Endometrial microvascular endothelial cells (primary cell): ENCODE measurements around the gene ECE1. TPM values are rescaled to one million over a fixed set of nuclear protein-coding genes. Genes with fewer than 3 reads are reported as not detected.
"Not testable (repeated sequence)": the region's sequence is repeated elsewhere in the genome, so short reads cannot be mapped to it uniquely, and the experiment has no call there.

ENCODE experiments used
- in situ Hi-C: cut with HindIII; loops from 2 replicates; pipeline ENCODE4 v1.10.0; 2017; ENCODE audit warnings: low sequenced_read_pairs, low pct_unique_long_range_greater_than_20kb; ENCODE audit errors: inconsistent ontology term
- total RNA-seq: library from RNA; depleted of rRNA; stranded (reverse); fragments of >200 nt; gene quantifications from one replicate; pipeline ENCODE4 v1.2.3, GENCODE V29; 2015; ENCODE audit errors: inconsistent ontology term

ECE1 gene
- total RNA-seq, 1 donor from 2014 or later = 301 TPM

- in situ Hi-C loops = no loop called here
These were observed 6.5 kb upstream of the ECE1 start for GRCh38 chr1:21296509-21297354.

DNA sequence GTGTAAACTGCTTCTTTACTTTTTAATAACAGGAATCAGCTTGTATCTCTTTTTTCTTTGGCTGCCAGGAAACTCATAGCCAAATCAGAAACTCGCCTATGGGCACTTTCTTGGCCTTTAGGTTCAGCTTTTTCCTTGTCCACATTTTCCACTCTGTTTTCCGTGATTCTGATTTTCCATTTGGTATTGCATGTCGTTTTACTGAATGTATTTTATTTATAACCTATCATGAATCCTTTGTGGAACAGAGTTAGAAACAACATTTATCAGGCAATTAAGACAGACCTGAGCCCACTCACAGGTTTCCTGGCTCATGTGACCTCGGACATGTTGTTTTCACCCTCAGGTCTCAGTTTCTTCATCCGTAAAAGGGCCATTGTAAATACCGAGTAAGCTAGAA is 5.3 kb upstream of the ECE1 start:
- in situ Hi-C loops = no loop called here

- in situ Hi-C loops = no loop called here
These were observed 4.7 kb upstream of the ECE1 start for GRCh38 chr1:21295002-21295401.

- in situ Hi-C loops = no loop called here
These were observed 4.2 kb upstream of the ECE1 start for GRCh38 chr1:21294266-21294989.

- in situ Hi-C loops = no loop called here
These were observed 3.4 kb upstream of the ECE1 start for GRCh38 chr1:21293537-21294265.

GRCh38 chr1:21292984-21293536 is 2.8 kb upstream of the ECE1 start:
- in situ Hi-C loops = no loop called here

DNA sequence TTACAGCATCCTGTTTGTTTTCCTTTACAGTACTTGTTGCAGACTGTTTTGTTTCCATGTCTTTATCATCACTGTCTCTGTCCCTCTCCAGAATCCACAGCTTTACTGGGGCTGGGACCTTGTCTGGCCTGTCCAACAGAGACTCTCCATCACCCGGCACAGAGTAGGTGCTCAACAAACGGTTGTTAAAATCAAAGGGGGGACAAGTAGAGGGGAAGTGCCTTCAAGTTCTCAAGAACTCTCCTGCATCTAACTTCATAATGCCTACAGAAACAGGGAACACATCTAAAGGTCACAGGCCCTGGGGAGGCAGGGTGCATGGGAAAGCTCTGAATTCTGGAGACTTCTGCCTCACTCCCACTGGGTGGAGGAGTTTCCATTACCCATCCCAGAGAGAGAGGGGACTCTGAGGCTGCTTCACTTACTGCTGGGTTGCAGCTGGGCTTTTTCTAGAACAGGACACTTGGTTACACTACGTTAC is 2.3 kb upstream of the ECE1 start:
- in situ Hi-C loops = no loop called here

DNA sequence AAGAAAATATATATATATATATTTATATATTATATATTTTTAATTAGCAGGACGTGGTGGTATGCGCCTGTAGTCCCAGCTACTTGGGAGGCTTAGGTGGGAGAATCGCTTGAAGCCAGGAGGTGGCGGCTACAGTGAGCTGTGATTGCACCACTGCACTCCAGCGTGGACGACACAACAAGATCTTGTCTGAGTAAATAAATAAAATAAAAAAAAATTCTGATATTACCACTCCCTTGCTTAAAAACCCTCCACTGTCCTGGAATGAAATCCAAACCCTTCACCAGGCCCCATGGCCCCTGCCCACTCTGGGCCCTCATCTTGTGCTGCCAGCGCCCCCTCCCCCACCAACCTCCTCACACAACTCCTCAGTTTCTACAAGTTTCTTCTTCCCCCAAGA is 1.7 kb upstream of the ECE1 start:
- in situ Hi-C loops = no loop called here

- in situ Hi-C loops = no loop called here
These were observed 921 bp upstream of the ECE1 start for GRCh38 chr1:21291184-21291583.

- in situ Hi-C loops = no loop called here
These were observed 282 bp upstream of the ECE1 start for GRCh38 chr1:21290546-21290944.

DNA sequence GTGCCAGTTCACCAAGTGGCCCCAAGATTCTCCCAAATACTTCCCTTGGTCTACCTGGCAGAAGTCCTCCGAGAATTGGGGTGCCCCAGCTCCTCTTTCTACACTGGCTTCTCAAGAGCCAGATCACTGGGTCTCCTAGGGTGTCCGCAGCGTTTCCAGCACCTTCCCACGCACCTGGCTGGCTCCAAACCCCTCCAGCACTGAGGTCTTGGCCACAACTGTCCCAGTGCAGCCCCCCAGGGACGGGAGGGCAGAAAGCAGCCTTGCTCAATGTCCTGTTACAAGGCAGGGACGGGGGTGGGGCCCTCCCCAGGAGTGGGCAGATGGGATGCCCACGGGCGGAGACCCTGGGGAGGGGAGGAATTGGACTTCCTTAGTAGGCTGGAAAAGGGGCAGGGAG is 1.1 kb downstream of the ECE1 start:
- in situ Hi-C loops = no loop called here

- in situ Hi-C loops = no loop called here
These were observed 2.3 kb downstream of the ECE1 start for GRCh38 chr1:21287905-21288514.

- in situ Hi-C loops = not testable (repeated sequence)
These were observed 4.9 kb downstream of the ECE1 start for GRCh38 chr1:21285386-21285785.

GRCh38 chr1:21285055-21285372 is 5.2 kb downstream of the ECE1 start:
- in situ Hi-C loops = no loop called here

- in situ Hi-C loops = no loop called here
These were observed 5.8 kb downstream of the ECE1 start for GRCh38 chr1:21284206-21285054.

DNA sequence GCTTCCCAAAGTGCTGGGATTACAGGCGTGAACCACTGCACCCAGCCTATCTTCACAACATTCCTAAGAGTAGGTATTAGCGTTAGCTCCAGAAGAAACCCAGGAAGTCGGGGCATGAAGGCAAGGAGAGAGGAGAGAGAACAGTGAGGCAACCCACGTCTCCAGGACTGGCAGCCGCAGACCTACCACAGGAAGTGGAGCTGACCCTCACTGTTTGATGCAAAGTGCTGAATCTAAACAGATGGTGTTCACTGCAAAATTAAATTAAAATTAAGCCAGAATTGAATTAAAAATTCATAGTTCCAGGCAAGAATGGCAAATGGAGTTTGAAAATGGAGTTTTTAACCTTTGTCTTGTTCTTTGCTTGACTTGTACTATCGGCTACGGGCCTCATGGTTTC is 6.7 kb downstream of the ECE1 start:
- in situ Hi-C loops = no loop called here

DNA sequence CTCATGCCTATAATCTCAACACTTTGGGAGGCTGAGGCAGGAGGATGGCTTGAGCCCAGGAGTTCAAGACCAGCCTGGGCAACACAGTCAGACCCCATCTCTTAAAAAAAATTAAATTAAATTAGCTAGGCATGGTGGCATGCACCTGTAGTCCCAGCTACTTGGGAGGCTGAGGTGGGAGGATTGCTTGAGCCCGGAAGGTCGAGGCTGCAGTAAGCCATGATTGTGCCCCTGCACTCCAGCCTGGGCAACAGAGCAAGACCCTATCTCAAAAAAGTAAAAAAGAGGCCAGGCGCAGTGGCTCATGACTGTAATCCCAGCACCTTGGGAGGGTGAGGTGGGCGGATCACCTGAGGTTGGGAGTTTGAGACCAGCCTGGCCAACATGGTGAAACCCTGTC is 8.2 kb downstream of the ECE1 start:
- in situ Hi-C loops = not testable (repeated sequence)

DNA sequence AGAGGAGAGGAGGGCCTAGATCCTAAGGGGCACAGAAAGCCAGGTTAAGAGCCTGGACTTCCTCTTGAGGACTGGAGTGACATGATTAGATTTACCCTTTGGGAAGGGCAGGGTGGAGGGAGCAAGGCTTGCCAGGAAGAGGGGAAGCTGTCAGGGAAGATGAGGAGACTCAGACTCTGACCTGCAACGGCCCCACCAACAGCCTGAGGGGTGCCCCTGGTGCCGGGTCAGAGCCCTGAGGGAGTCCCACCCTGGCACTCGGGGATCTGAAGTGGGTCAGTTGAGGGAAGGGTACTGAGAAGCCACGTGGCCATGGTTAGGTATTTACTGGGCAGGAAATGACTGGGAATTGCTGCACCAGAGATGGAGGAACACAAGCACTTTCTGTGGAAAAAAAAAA is 9.8 kb downstream of the ECE1 start:
- in situ Hi-C loops = no loop called here
